T-helper 1 cell treated with Interleukin-12 subunit alpha and Interleukin-12 subunit beta and Interleukin-4 antibody, amounts not matched to agents 30 μg/mL and 1 μg/mL, for 36 hours (primary cell): ENCODE results near the gene DLG2.
"Not testable (repeated sequence)": the region's sequence is repeated elsewhere in the genome, so short reads cannot be mapped to it uniquely, and the experiment has no call there.

Source experiments
- H3K27ac Mint-ChIP-seq: one replicate; pipeline ENCODE4 v1.8.0; 2021; ENCODE audit warnings: mild to moderate bottlenecking, mixed read lengths
- H3K27me3 Mint-ChIP-seq: one replicate; pipeline ENCODE4 v1.8.0; 2021; ENCODE audit warnings: low read depth, mixed read lengths
- H3K36me3 Mint-ChIP-seq: one replicate; pipeline ENCODE4 v1.8.0; 2021; ENCODE audit warnings: low read depth, mixed read lengths
- H3K4me1 Mint-ChIP-seq: one replicate; pipeline ENCODE4 v1.8.0; 2021; ENCODE audit warnings: low read depth, mixed read lengths
- H3K4me3 Mint-ChIP-seq: one replicate; pipeline ENCODE4 v1.8.0; 2021; ENCODE audit warnings: mild to moderate bottlenecking, moderate library complexity, mixed read lengths
- H3K9me3 Mint-ChIP-seq: one replicate; pipeline ENCODE4 v1.8.0; 2021; ENCODE audit warnings: mixed read lengths

DLG2 gene

DNA sequence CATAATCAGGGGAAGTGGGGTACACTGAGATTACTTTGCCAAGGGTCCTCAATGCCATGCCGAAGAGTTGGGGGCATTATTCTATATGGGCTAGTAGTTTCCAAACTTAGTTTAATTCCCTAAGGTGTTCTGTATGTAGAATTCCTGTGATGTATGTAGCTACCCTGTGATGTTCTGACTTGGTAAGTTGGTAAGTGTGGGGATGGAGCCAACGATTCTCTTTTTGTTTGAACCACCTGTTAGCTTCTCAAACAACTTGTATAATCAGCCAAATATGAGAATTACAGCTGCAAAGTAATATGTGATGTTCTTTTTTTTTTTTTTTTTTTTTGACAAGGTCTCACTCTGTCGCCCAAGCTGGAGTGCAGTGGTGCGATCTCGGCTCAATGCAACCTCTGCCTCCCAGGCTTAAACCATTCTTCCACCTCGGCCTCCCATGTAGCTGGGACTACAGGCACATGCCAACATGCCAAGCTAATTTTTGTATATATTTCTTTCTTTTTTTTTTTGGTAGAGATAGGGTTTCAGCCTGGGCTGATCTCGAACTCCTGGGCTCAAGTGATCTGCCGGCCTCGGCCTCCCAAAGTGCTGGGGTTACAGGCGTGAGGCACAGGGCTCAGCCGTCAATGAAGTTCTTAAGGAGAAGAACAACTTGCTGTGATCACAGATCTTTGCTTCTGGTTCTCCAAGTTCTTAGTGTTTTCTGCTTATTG, 2025.8 kb downstream of the DLG2 start:
- Mint-ChIP-seq H3K36me3 (no peaks in the 10 kb centered on the region), H3K27ac (no peak overlapping the region), H3K9me3 (no peaks in the 10 kb centered on the region), H3K27me3 (no peaks in the 10 kb centered on the region), H3K4me3 (no peak overlapping the region), H3K4me1 (no peaks in the 10 kb centered on the region)

DNA sequence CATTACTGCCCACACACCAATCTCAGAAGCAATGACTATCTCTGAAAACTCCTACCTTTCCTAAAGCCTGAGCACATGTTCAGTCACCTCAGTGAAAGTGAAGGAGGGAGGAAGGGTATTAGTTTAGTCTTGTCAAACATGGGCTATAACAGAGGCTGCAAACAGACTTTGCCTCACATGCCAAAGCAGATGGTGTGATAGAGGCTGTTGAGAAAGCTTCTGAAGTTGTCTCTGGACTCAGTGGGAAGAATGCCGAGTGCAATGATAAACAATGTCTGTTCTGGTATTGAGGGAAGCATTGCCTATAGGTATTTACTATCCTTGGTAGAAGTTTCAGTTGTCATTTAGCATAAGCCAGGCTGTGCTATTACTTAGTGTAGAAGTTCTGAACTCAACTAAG, 2026.5 kb downstream of the DLG2 start:
- Mint-ChIP-seq H3K27ac (no peak overlapping the region), H3K36me3 (no peaks in the 10 kb centered on the region), H3K27me3 (no peaks in the 10 kb centered on the region), H3K4me1 (no peaks in the 10 kb centered on the region), H3K9me3 (no peaks in the 10 kb centered on the region), H3K4me3 (no peak overlapping the region)

DNA sequence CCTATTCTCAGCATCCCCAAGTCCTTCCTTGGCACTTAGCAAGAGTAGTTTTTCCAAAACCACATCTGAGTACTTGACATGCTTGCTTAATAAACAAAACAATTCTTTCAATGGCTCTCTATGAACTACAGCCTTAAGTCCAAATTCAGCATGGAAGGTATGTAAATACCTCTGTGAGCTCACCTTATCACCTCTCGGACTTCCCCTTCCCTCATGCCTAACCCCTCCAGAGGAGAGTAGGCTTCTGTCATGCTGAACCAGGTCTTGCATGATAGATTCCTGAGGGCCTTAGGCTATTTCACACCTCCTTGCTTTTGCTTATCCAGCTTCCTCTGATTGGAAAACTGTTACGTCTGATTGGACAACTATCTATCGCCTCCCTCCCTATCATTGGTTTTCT, 2028.1 kb downstream of the DLG2 start:
- Mint-ChIP-seq H3K9me3 (no peaks in the 10 kb centered on the region), H3K4me3 (no peak overlapping the region), H3K4me1 (no peaks in the 10 kb centered on the region), H3K27me3 (no peaks in the 10 kb centered on the region), H3K27ac (no peak overlapping the region), H3K36me3 (no peaks in the 10 kb centered on the region)

DNA sequence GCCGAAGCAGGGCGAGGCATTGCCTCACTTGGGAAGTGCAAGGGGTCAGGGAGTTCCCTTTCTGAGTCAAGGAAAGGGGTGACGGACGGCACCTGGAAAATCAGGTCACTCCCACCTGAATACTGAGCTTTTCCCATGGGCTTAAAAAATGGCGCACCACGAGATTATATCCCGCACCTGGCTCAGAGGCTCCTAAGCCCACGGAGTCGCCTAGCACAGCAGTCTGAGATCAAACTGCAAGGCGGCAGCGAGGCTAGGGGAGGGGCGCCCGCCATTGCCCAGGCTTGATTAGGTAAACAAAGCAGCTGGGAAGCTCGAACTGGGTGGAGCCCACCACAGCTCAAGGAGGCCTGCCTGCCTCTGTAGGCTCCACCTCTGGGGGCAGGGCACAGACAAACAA, 2039.3 kb downstream of the DLG2 start:
- not testable (repeated sequence) for H3K27me3 Mint-ChIP-seq, H3K9me3 Mint-ChIP-seq, H3K4me1 Mint-ChIP-seq, H3K4me3 Mint-ChIP-seq, H3K27ac Mint-ChIP-seq, H3K36me3 Mint-ChIP-seq

DNA sequence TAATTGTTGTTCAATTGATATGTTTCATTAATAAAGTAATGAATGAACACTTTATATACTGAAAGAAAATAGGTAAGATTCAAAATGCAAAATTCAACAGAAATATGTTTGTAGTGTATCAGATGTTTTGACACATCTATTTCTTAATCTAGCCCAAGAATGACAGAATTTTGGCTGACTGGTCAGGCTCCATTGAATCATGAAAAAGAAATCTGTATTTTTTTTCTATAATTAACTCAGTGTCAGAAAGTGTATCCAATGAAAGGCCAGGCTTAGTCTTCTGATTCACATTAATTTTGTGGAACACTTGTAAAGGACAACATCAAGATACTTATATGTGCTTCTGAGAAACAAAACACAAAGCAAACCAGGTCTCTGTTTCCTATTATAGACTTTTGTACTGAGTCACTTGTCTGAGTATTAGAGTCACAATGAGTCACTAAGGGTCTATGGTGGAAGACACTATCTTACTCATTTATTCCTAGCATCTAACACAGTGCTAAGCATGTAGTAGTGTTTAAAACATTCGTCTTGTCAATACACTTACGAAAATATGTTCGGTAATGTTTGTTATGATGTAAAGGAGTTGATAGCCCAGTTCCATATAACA, 2043.3 kb downstream of the DLG2 start:
- Mint-ChIP-seq H3K36me3 (no peaks in the 10 kb centered on the region), H3K27me3 (no peaks in the 10 kb centered on the region), H3K4me3 (no peak overlapping the region), H3K9me3 (no peaks in the 10 kb centered on the region), H3K27ac (no peak overlapping the region), H3K4me1 (no peaks in the 10 kb centered on the region)

DNA sequence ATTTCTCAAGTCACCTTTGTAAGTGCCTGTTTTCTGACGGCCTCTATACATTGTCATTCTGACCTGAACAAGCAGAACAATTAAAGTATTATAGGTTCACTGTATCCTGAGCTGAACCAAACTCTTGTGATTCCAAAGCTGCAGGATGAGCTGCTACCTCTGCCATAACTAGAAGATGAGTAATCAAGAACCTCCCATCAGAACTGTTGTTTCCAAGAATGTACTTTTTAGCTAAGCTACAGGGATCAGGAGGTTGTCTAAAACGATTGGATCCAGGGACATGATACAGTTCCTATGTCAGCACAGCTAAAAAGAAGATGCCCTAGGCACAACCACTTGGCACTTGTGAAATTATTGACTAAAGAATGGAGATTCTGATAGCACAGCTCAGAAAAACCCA, 2052.6 kb downstream of the DLG2 start:
- H3K27ac Mint-ChIP-seq: no peak overlapping the region
- no peaks in the 10 kb centered on the region for H3K4me1 Mint-ChIP-seq
- no peaks in the 10 kb centered on the region for H3K27me3 Mint-ChIP-seq
- no peaks in the 10 kb centered on the region for H3K9me3 Mint-ChIP-seq
- H3K36me3 Mint-ChIP-seq: no peaks in the 10 kb centered on the region
- no peak overlapping the region for H3K4me3 Mint-ChIP-seq

DNA sequence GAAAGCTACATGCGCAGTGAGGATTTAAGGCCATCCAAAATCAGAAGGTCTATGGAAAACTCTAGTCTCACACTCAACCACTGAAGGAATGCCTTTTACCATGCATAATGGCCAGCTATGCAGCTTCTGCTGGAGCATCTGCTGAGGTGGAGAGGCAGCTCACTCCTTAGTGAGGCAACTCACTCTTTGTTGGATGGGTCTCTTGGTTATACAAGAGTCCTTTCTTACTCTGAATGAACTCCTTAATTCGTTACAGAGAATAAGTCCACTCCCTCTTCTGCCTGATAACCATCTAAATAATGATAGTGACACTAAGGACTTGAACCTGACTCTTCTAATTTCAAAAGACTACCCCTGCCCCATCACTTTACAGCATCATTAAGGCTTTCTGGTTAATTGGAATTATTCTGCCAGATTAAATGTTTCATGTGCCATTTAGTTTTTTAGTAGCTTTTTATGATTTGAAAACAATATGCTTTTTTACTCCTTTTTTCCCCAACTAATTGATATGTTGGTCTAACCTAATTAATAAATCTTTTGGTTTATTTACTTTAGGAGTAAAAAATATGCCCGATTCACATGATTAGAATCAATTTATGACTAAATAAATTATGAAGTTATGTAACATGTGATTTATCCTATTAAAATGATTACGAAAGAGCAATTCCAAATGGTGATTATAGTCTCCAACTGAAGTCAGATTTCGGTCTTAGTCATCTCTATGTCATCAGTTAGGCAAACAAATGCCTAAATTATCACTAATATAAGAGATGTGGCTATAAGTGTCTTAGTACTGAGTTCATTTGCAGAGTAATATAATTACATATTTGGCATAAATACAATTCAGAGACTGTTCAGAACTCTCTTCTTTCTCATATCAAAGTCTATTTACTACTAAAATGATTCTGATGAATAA, 2054.3 kb downstream of the DLG2 start:
- Mint-ChIP-seq H3K27ac (no peak overlapping the region), H3K27me3 (no peaks in the 10 kb centered on the region), H3K4me1 (no peaks in the 10 kb centered on the region), H3K36me3 (no peaks in the 10 kb centered on the region), H3K9me3 (no peaks in the 10 kb centered on the region), H3K4me3 (no peak overlapping the region)

DNA sequence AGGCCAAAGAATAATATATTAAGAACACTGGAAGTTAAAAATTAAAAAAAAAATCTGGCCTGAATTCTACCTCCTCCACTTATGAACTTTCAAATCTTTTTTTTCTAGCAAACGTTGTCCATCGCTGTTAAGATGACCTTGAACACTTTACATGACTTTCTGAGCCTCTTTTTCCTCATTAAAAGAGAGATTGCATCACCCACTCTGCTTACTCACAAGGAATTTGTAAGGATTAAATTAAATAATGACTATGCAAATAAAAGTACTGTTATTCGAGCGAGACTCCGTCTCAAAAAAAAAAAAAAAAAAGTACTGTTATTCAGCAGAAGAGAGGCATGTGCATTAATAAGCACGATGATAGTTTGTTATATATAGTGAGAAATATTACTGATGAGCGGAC, 2055.8 kb downstream of the DLG2 start:
- no peaks in the 10 kb centered on the region for H3K36me3 Mint-ChIP-seq
- H3K4me1 Mint-ChIP-seq: no peaks in the 10 kb centered on the region
- H3K9me3 Mint-ChIP-seq: no peaks in the 10 kb centered on the region
- H3K4me3 Mint-ChIP-seq: no peak overlapping the region
- no peak overlapping the region for H3K27ac Mint-ChIP-seq
- H3K27me3 Mint-ChIP-seq: no peaks in the 10 kb centered on the region

DNA sequence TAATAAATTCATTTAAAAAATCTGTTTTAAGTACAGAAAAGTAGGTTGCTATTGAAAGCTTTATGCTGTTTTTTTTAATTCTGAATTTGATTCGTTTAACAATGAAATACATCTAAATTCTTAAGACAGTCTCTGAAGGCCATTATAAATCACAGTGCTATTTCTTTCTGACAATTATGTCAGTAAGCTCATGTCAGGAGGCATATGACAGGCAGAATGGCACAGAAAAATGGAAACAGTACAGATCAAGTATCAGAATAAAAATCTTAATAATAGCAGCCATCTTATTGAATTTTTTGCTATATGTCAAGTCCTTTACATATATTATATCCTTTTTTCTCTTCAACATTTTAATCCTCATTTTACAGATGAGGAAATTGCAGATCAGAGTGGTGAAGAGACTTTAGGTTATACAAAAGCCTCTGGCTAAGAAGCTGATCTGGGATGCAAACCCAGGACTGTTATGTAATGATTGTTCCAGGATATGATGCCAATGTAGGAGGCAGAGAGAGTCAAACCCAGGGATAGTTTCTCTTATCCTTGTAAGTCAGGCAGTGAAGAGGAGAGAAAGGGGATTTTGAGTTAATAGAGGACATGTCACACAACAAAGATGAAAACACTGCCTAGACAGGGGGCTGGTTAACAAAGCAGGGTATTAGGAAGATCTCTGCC, 2057.9 kb downstream of the DLG2 start:
- Mint-ChIP-seq H3K9me3 (no peaks in the 10 kb centered on the region), H3K27ac (no peak overlapping the region), H3K36me3 (no peaks in the 10 kb centered on the region), H3K4me1 (no peaks in the 10 kb centered on the region), H3K4me3 (no peak overlapping the region), H3K27me3 (no peaks in the 10 kb centered on the region)

DNA sequence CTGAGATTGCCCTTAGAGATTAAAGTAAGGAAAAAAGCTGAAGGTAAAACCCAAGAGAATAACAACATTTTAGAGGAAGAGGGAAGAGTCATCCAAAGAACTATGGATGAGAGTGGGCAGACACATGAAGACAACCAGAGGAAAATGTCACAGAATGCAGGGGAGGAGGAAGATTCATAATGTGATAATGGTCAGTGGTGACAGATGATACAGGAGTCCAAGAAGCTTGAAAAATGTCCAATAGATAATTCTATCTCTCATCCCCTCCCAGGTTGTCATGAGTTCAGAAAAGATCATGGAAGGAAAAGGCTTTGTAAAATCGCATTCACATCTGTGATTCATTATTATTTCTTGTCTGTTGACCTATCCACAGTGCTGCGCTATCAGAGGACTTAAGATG, 2058.6 kb downstream of the DLG2 start:
- Mint-ChIP-seq H3K4me1 (no peaks in the 10 kb centered on the region), H3K36me3 (no peaks in the 10 kb centered on the region), H3K4me3 (no peak overlapping the region), H3K27ac (no peak overlapping the region), H3K9me3 (no peaks in the 10 kb centered on the region), H3K27me3 (no peaks in the 10 kb centered on the region)

DNA sequence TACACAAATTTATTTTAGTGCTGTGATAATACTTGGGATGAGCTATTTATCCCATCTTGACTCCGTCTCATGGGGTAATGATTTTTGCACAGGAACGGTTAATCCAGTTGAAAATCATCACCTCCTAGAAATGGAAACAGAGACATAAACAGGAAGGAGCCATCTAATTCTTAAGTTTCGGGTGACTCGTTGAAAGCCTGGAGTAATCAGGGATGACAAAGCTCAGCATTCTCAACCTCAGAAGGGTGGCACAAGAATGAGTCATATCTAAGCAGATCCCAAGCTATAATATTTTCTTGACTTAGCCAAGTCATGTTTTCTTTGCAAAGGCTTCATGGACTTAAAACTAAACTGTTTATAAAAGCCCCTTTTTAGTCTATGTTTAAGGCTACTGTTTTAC, 2060.2 kb downstream of the DLG2 start:
- Mint-ChIP-seq H3K9me3 (no peaks in the 10 kb centered on the region), H3K4me1 (no peaks in the 10 kb centered on the region), H3K27me3 (no peaks in the 10 kb centered on the region)

DNA sequence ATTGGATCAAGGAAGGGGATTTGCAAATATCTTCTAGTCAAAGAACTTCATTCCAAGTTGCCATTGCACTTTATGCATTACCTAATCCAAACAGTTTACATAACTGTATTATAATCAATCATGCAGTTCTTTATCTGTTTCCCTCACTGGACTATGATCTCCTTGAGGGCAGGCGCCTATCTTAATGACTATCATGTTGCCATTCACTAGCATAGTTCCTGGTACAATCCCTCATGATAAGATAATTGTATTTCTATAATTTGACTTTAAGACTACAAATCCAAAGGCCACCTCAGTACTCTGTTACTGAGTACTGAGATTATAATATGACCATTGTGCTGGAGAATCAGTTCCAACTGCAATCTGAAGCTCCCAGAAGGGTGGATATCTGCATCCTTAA, 2062.3 kb downstream of the DLG2 start:
- Mint-ChIP-seq H3K36me3 (no peaks in the 10 kb centered on the region), H3K9me3 (no peaks in the 10 kb centered on the region), H3K27me3 (no peaks in the 10 kb centered on the region), H3K27ac (no peak overlapping the region), H3K4me1 (no peaks in the 10 kb centered on the region), H3K4me3 (no peak overlapping the region)

More for the DNA sequence above, 2060.2 kb downstream of the DLG2 start:
- Mint-ChIP-seq H3K4me3 (no peak overlapping the region), H3K27ac (no peak overlapping the region), H3K36me3 (no peaks in the 10 kb centered on the region)

DNA sequence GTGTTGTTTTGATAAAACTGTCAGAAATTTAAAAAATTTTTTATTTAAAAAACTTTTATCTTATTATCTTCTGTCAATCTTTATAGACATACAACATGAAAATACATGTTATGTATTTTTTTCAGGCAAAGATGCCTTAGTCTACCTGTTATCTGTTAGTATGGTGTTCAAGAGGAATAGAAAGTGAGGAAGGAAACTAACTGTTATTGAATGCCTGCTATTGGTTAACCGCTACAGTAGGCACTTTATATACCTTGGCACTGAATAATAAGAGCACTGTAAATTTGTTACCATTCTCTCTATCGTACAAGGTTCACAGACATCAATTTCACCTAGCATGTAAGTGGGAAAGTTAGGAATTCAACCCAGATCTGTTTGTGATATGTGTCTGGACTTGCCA, 2068.9 kb downstream of the DLG2 start:
- Mint-ChIP-seq H3K36me3 (no peaks in the 10 kb centered on the region), H3K27me3 (no peaks in the 10 kb centered on the region), H3K27ac (no peak overlapping the region), H3K4me1 (no peaks in the 10 kb centered on the region), H3K9me3 (no peaks in the 10 kb centered on the region), H3K4me3 (no peak overlapping the region)

DNA sequence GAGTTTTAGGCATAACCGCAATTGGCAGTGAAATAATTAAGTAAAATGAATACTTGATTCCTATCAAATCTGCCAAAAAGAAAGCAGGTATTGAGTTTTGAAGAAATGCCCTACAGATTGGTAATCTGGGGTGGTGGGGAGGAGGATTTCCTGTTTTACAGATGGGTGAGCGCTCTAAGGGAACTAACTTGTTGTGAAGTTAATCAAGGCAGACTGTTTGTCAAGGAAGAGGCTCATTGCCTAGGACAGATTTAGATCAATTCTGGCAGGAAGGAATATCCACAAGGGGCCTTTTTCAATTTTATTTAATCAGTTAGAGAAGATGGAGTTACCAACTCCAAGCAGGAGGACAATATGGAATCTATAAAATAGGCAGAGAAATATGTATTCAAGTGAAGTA, 2069.5 kb downstream of the DLG2 start:
- no peaks in the 10 kb centered on the region for H3K36me3 Mint-ChIP-seq
- H3K4me1 Mint-ChIP-seq: no peaks in the 10 kb centered on the region
- H3K9me3 Mint-ChIP-seq: no peaks in the 10 kb centered on the region
- H3K27ac Mint-ChIP-seq: no peak overlapping the region
- H3K27me3 Mint-ChIP-seq: no peaks in the 10 kb centered on the region
- H3K4me3 Mint-ChIP-seq: no peak overlapping the region
